ENCODE data around the gene KLKB1. TPM values are rescaled to one million over a fixed set of nuclear protein-coding genes. Genes with fewer than 3 reads are reported as not detected.
A peak's percentile ranks its signal among the peaks of the same experiment; 100 is the strongest.

KLKB1 gene
- 0.29 TPM for total RNA-seq (ENCODE audit: unreplicated experiment)
- long read RNA-seq: 0 reads

- Mint-ChIP-seq H3K27me3 (ENCODE audit: unreplicated experiment) (no peaks in the 10 kb centered on the region), H3K36me3 (ENCODE audit: unreplicated experiment) (peaks cover 31% of the 10 kb centered on the region), H3K4me1 (ENCODE audit: low read depth, unreplicated experiment) (no peaks in the 10 kb centered on the region), H3K4me3 (ENCODE audit: unreplicated experiment) (no peak within 1 kb of the TSS), H3K9me3 (ENCODE audit: unreplicated experiment) (peaks cover 4% of the 10 kb centered on the region), H3K27ac (ENCODE audit: unreplicated experiment) (no peak within 1 kb of the TSS)
- TF ChIP-seq CTCF (IDR thresholded peaks at IDR 0.05; ENCODE audit: partially characterized antibody, unreplicated experiment): no peak
- DNase-seq: no peak
These were observed at the start of gene KLKB1 for GRCh38 chr4:186227221-186227620. Gene KLKB1, plus strand, starts transcription at chr4:186227507. Its CDS starts 689 bp downstream, at chr4:186228196.

GRCh38 chr4:186188107-186188506, 39.2 kb upstream of the KLKB1 start:
- peaks cover 7% of the 10 kb centered on the region for H3K9me3 Mint-ChIP-seq (ENCODE audit: unreplicated experiment)
- no peak overlapping the region for H3K4me3 Mint-ChIP-seq (ENCODE audit: unreplicated experiment)
- DNase-seq: no peak
- TF ChIP-seq CTCF (IDR thresholded peaks at IDR 0.05; ENCODE audit: partially characterized antibody, unreplicated experiment): no peak
- H3K27me3 Mint-ChIP-seq (ENCODE audit: unreplicated experiment): peaks cover 9% of the 10 kb centered on the region
- peaks cover 12% of the 10 kb centered on the region for H3K36me3 Mint-ChIP-seq (ENCODE audit: unreplicated experiment)
- no peak overlapping the region for H3K27ac Mint-ChIP-seq (ENCODE audit: unreplicated experiment)
- peaks cover 11% of the 10 kb centered on the region for H3K4me1 Mint-ChIP-seq (ENCODE audit: low read depth, unreplicated experiment)

GRCh38 chr4:186189656-186190055, 37.7 kb upstream of the KLKB1 start:
- no peak overlapping the region for H3K27ac Mint-ChIP-seq (ENCODE audit: unreplicated experiment)
- H3K9me3 Mint-ChIP-seq (ENCODE audit: unreplicated experiment): peaks cover 9% of the 10 kb centered on the region
- peaks cover 10% of the 10 kb centered on the region for H3K27me3 Mint-ChIP-seq (ENCODE audit: unreplicated experiment)
- H3K4me3 Mint-ChIP-seq (ENCODE audit: unreplicated experiment): peak overlapping the region; percentile 86
- peaks cover 5% of the 10 kb centered on the region for H3K36me3 Mint-ChIP-seq (ENCODE audit: unreplicated experiment)
- H3K4me1 Mint-ChIP-seq (ENCODE audit: low read depth, unreplicated experiment): peaks cover 18% of the 10 kb centered on the region
- DNase-seq: no peak
- TF ChIP-seq CTCF (IDR thresholded peaks at IDR 0.05; ENCODE audit: partially characterized antibody, unreplicated experiment): no peak

- peaks cover 18% of the 10 kb centered on the region for H3K4me1 Mint-ChIP-seq (ENCODE audit: low read depth, unreplicated experiment)
- H3K36me3 Mint-ChIP-seq (ENCODE audit: unreplicated experiment): no peaks in the 10 kb centered on the region
- peak overlapping the region; percentile 82 for H3K27ac Mint-ChIP-seq (ENCODE audit: unreplicated experiment)
- H3K27me3 Mint-ChIP-seq (ENCODE audit: unreplicated experiment): peaks cover 10% of the 10 kb centered on the region
- peaks cover 9% of the 10 kb centered on the region for H3K9me3 Mint-ChIP-seq (ENCODE audit: unreplicated experiment)
- peak overlapping the region; percentile 86 for H3K4me3 Mint-ChIP-seq (ENCODE audit: unreplicated experiment)
- DNase-seq: peak; percentile 53
- no peak for TF ChIP-seq CTCF (IDR thresholded peaks at IDR 0.05; ENCODE audit: partially characterized antibody, unreplicated experiment)
These were observed 36.6 kb upstream of the KLKB1 start for GRCh38 chr4:186190581-186191199.

- H3K4me1 Mint-ChIP-seq (ENCODE audit: low read depth, unreplicated experiment): peaks cover 18% of the 10 kb centered on the region
- H3K9me3 Mint-ChIP-seq (ENCODE audit: unreplicated experiment): peaks cover 9% of the 10 kb centered on the region
- peak within 1 kb of the TSS; percentile 98 for H3K27ac Mint-ChIP-seq (ENCODE audit: unreplicated experiment)
- peak within 1 kb of the TSS; percentile 98 for H3K4me3 Mint-ChIP-seq (ENCODE audit: unreplicated experiment)
- DNase-seq: peak; percentile 83
- H3K36me3 Mint-ChIP-seq (ENCODE audit: unreplicated experiment): no peaks in the 10 kb centered on the region
- peaks cover 10% of the 10 kb centered on the region for H3K27me3 Mint-ChIP-seq (ENCODE audit: unreplicated experiment)
- peak; percentile 11 for TF ChIP-seq CTCF (IDR thresholded peaks at IDR 0.05; ENCODE audit: partially characterized antibody, unreplicated experiment)
These were observed 35.9 kb upstream of the KLKB1 start, which contains the start of gene CYP4V2 for GRCh38 chr4:186191200-186192065. Gene CYP4V2, plus strand, starts transcription at chr4:186191567. Its CDS starts 257 bp downstream, at chr4:186191824.
